ENCODE results near the gene BCL2. TPM values are rescaled to one million over a fixed set of nuclear protein-coding genes. Genes with fewer than 3 reads are reported as not detected.

Gene BCL2
- total RNA-seq, 4 donors from 2014 or later: 25.2 to 39.0 (median 36.1) TPM

DNA sequence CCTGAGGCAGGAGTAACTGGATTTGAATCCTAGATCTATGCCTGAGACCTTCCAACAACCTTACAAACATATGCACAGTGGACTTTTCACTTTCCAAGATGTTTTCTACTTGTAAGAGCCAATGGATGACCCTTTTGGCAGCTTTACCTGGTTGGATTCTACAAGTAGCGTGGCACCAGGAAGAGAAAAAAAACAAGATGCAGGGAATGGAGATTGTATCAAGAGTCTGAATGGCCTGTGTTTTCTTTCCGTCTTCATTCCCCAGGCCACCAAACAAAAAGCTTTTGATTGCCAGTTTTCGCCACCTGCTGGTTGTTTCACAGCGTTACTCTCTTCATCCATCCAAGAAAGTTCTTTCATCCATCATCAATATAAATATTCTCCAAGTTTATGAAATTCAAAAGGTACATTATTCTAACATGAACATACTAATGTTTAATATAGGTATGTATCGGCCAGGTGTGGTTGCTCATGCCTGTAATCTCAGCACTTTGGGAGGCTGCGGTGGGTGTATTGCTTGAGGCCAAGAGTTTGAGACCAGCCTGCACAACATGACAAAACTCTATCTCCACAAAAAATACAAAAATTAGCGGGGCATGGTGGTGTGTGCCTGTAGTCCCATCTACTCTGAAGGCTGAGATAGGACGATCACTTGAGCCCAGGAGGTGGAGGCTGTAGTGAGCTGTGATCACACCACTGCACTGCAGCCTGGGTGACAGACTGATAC lies 3.5 kb upstream of the BCL2 start:
- no peak for DNase-seq (ENCODE audit: extremely low spot score)
- intact Hi-C loops (cut with DNase I): loop anchor here (2.0 kb wide), 2 partner anchors 192 to 306 kb away; no protein-coding TSS in a partner anchor
- peak overlapping the region; percentile 52 to 93 (median 90) for H3K27ac ChIP-seq (replicated peaks in 1 of 4)

DNA sequence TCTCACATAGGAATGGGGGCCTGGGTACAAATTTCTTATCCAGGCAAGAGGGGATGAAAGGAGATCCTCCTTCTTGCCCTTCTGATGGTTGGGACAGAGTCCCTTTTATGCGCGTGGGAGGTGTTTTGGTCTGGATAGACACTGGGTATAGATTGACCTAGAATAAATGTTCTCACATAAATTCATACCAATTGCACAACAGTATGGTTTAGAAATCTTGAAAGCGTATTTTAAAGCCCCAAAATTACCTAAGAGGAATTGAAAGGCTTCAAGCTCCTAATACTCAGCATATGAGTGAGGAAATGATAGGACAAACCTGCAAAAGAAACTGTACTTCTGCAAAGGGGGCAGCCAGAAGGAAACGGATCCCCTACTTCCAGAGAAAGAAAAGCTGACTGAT lies 2.6 kb upstream of the BCL2 start:
- Histone ChIP-seq H3K4me1 (peaks cover 15 to 42% (median 34%) of the 10 kb centered on the region in 4 donors), H3K27ac (replicated peaks in 1 of 4) (peak overlapping the region; percentile 52 to 93 (median 90)), H3K36me3 (no peaks in the 10 kb centered on the region), H3K4me3 (no peak overlapping the region), H3K9me3 (no peaks in the 10 kb centered on the region), H3K27me3 (peaks cover 0 to 4% (median 0%) of the 10 kb centered on the region in 4 donors)
- WGBS: 79% methylated on average over 4 of the region's 4 CpGs
- intact Hi-C loops (cut with DNase I): loop anchor here (2.0 kb wide), 2 partner anchors 191 to 305 kb away; no protein-coding TSS in a partner anchor
- no peak for TF ChIP-seq POLR2AphosphoS5 (IDR thresholded peaks at IDR 0.05)
- no peak for TF ChIP-seq CTCF (IDR thresholded peaks at IDR 0.05)
- no peak for TF ChIP-seq EP300 (IDR thresholded peaks at IDR 0.05)
- TF ChIP-seq POLR2A (IDR thresholded peaks at IDR 0.05; ENCODE audit: low read depth): no peak
- no peak for DNase-seq (ENCODE audit: extremely low spot score)

More for the DNA sequence above, 3.5 kb upstream of the BCL2 start:
- no peaks in the 10 kb centered on the region for H3K36me3 ChIP-seq
- peaks cover 15 to 34% (median 26%) of the 10 kb centered on the region in 4 donors for H3K4me1 ChIP-seq
- H3K27me3 ChIP-seq: peaks cover 0 to 4% (median 0%) of the 10 kb centered on the region in 4 donors
- H3K9me3 ChIP-seq: no peaks in the 10 kb centered on the region
- 27% methylated on average over 8 of the region's 8 CpGs for WGBS
- H3K4me3 ChIP-seq: no peak overlapping the region
- no peak for TF ChIP-seq POLR2AphosphoS5 (IDR thresholded peaks at IDR 0.05)
- TF ChIP-seq CTCF (IDR thresholded peaks at IDR 0.05): peak; percentile 75 to 94 (median 82)

DNA sequence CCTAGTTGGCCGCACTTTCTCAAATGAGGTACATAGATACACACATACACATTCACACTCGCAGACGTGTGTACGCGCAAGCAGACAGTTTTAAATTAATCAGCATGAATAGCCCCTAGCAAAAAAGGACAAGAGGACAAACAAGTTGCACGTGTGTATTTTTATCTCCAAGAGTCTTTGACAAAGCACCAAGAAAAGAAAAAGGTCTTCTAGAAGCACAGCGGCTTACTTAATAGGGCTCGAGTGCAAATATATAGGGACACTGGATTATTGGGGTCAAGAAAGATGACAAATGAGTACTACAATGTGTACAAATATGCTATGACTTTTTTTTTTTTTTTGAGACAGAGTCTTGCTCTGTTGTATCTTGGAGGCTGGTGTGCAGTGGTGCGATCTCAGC lies 1.7 kb upstream of the BCL2 start:
- H3K4me3 ChIP-seq: peak overlapping the region in 2 of 4 donors; percentile 81 to 92
- intact Hi-C loops (cut with DNase I): loop anchor here (2.0 kb wide), 1 partner anchor 62 kb away; no protein-coding TSS in a partner anchor
- peaks cover 15 to 51% (median 40%) of the 10 kb centered on the region in 4 donors for H3K4me1 ChIP-seq
- H3K27me3 ChIP-seq: peaks cover 0 to 4% (median 0%) of the 10 kb centered on the region in 4 donors
- TF ChIP-seq POLR2A (IDR thresholded peaks at IDR 0.05; ENCODE audit: low read depth) (no peak), EP300 (IDR thresholded peaks at IDR 0.05) (no peak), POLR2AphosphoS5 (IDR thresholded peaks at IDR 0.05) (no peak), CTCF (IDR thresholded peaks at IDR 0.05) (no peak)
- WGBS: 82% methylated on average over 9 of the region's 9 CpGs
- H3K9me3 ChIP-seq: no peaks in the 10 kb centered on the region
- peak overlapping the region; percentile 88 to 93 (median 92) for H3K27ac ChIP-seq (replicated peaks in 1 of 4)
- no peak for DNase-seq (ENCODE audit: extremely low spot score)
- no peaks in the 10 kb centered on the region for H3K36me3 ChIP-seq

DNA sequence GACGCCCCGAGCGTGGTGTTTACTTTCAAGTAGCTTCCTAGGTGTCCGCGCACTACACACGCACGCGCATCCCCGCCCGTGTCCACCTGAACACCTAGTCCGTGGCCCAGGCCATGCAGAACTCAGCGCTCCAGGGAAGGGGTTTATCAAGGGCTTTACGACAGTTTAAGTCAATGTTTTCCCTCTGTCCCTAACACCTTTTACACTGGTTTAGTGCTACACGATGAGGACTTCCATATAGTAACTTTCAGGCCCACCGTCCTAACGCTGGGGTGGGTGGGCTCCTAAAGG lies 1.4 kb upstream of the BCL2 start:
- Histone ChIP-seq H3K36me3 (no peaks in the 10 kb centered on the region), H3K4me3 (peak overlapping the region; percentile 69 to 92 (median 78)), H3K27me3 (peaks cover 0 to 4% (median 0%) of the 10 kb centered on the region in 4 donors), H3K27ac (replicated peaks in 1 of 4) (peak overlapping the region; percentile 88 to 93 (median 92)), H3K9me3 (no peaks in the 10 kb centered on the region), H3K4me1 (peaks cover 15 to 54% (median 42%) of the 10 kb centered on the region in 4 donors)
- intact Hi-C loops (cut with DNase I): loop anchor here (2.0 kb wide), 1 partner anchor 62 kb away; no protein-coding TSS in a partner anchor
- WGBS: 60% methylated on average over 16 of the region's 16 CpGs
- TF ChIP-seq EP300 (IDR thresholded peaks at IDR 0.05): no peak
- no peak for TF ChIP-seq POLR2AphosphoS5 (IDR thresholded peaks at IDR 0.05)
- TF ChIP-seq POLR2A (IDR thresholded peaks at IDR 0.05; ENCODE audit: low read depth): no peak
- no peak for TF ChIP-seq CTCF (IDR thresholded peaks at IDR 0.05)
- no peak for DNase-seq (ENCODE audit: extremely low spot score)
